Upper lobe of left lung (tissue), 4 donors: Measurements from ENCODE around the gene GNRH2.

Experiments
- EP300 ChIP-seq, 4 donors: sonication (generic); formaldehyde crosslinking; IDR thresholded peaks; one replicate each; pipeline ENCODE4 v1.5.1; 2017; ENCODE audit warnings: antibody characterized with exemption in 4 of 4, control low read depth in 2 of 4
- POLR2A ChIP-seq, 4 donors: fragments of 450-650 bp; IDR thresholded peaks; one replicate each; pipeline ENCODE4 v1.5.1; 2016 to 2017; ENCODE audit warnings: antibody characterized with exemption in 4 of 4, mild to moderate bottlenecking in 2 of 4
- POLR2AphosphoS5 ChIP-seq, 2 donors: sonication (generic); formaldehyde crosslinking; IDR thresholded peaks; one replicate each; pipeline ENCODE4 v1.5.1; 2017; ENCODE audit warnings: antibody characterized with exemption in 2 of 2
- TF ChIP-seq, protein P1 (sequence below), 6 experiments: fragments of 450-650 bp in 4 of 6; fragments of 200-600 bp in 2 of 6; sonication (generic) in 2 of 6; IDR thresholded peaks; one replicate each; pipeline ENCODE4 v1.5.1; 2016 to 2019; ENCODE audit warnings: antibody characterized with exemption in 6 of 6

DNA sequence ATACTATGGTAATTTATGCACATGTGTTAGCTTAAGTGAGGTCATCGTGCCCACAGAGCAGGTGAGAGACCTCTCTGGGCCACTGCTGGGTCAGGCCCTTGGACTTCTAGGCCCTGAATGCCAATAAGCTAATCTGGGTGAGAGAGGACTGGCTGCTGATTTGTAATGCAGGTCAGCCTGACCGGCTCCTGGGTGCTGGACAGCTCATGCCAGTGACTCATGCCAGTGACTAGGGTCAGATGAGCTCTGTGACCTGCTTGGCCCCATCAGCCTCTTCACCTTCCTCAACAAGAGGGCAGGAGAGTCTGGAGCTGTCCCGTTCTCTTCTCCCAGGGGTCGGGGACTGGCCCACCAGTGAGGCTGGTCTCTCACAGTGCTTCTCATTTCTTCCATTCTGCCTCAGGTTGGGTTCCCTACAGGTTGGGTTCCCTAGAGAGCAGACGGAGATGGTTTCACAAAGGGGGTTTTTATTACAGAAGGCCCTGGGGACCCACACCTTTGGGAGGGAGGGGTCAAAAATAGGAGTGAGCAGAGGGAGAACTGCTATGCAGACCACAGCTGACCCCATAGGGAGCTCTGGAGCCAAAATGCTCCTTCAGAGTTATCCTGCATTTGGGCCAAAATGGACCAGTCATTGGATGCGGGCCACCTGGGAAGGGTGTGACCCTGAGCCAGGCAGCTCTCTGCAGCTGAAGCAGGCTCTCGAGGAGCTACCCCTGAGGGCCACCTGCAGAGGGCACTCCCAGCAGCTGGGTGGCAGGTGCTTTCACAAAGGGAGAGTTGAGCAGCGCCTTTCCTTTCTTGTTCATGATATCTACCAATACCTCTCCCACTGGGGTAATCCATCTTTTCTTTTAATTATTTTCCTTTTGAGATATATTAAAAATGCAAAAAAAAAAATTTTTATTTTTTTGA is 25.8 kb downstream of the GNRH2 start:
- TF ChIP-seq EP300 (IDR thresholded peaks at IDR 0.05) (no peak), POLR2A (IDR thresholded peaks at IDR 0.05) (no peak), POLR2AphosphoS5 (IDR thresholded peaks at IDR 0.05) (no peak)
- TF ChIP-seq, protein P1, sequence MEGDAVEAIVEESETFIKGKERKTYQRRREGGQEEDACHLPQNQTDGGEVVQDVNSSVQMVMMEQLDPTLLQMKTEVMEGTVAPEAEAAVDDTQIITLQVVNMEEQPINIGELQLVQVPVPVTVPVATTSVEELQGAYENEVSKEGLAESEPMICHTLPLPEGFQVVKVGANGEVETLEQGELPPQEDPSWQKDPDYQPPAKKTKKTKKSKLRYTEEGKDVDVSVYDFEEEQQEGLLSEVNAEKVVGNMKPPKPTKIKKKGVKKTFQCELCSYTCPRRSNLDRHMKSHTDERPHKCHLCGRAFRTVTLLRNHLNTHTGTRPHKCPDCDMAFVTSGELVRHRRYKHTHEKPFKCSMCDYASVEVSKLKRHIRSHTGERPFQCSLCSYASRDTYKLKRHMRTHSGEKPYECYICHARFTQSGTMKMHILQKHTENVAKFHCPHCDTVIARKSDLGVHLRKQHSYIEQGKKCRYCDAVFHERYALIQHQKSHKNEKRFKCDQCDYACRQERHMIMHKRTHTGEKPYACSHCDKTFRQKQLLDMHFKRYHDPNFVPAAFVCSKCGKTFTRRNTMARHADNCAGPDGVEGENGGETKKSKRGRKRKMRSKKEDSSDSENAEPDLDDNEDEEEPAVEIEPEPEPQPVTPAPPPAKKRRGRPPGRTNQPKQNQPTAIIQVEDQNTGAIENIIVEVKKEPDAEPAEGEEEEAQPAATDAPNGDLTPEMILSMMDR (IDR thresholded peaks at IDR 0.05) = no peak
